Cerebellar nuclear complex (tissue), 1 donor: ENCODE results near the gene RBM44.
"Not testable (repeated sequence)": the region's sequence is repeated elsewhere in the genome, so short reads cannot be mapped to it uniquely, and the experiment has no call there.

ENCODE experiments used
- DNase-seq, 2 experiments: peaks; one replicate each; lab custom pipeline; 2025; lab: John Stamatoyannopoulos, UW

The RBM44 gene

DNA sequence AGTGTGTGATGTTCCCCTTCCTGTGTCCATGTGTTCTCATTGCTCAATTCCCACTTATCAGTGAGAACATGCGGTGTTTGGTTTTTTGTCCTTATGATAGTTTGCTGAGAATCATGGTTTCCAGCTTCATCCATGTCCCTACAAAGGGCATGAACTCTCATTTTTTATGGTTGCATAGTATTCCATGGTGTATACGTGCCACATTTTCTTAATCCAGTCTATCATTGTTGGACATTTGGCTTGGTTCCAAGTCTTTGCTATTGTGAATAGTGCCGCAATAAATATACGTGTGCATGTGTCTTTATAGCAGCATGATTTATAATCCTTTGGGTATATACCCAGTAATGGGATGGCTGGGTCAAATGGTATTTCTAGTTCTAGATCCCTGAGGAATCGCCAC, 14.9 kb upstream of the RBM44 start:
- not testable (repeated sequence) for DNase-seq

DNA sequence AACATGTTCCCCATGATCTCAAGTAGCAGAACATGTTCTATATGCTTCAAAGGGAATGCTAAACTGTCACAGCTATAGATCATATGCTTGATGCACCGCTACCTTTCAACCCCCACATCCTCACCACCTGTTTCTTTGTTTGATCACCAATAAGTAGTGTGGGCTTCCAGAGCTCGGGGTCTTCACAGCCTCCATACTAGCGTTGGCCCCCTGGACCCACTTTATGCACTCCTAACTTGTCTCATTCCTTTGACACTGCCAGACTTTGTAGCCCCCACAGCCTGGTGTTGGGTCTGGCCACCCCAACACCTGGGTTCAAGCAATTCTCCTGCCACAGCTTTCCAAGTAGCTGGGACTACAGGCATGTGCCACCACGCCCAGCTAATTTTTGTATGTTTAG, 11.6 kb upstream of the RBM44 start:
- no peak for DNase-seq

DNA sequence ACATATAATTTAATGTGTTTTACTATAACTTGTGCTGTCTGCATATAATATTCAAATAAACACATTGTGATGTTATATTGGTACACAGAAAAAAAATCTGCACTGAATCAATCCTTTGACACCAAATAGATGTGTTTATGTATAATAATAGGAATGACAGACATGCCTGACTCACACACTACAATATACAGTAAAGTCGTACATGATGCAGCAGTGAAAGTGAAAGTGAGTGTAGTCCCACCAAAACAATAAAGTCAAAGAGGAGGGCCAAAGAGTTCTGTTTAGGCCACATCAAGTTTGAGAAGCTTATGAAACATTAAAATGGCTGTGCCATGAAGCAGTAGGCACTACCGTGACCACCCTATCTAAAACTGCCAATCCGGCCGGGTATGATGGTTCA, 8.2 kb upstream of the RBM44 start:
- DNase-seq: no peak

DNA sequence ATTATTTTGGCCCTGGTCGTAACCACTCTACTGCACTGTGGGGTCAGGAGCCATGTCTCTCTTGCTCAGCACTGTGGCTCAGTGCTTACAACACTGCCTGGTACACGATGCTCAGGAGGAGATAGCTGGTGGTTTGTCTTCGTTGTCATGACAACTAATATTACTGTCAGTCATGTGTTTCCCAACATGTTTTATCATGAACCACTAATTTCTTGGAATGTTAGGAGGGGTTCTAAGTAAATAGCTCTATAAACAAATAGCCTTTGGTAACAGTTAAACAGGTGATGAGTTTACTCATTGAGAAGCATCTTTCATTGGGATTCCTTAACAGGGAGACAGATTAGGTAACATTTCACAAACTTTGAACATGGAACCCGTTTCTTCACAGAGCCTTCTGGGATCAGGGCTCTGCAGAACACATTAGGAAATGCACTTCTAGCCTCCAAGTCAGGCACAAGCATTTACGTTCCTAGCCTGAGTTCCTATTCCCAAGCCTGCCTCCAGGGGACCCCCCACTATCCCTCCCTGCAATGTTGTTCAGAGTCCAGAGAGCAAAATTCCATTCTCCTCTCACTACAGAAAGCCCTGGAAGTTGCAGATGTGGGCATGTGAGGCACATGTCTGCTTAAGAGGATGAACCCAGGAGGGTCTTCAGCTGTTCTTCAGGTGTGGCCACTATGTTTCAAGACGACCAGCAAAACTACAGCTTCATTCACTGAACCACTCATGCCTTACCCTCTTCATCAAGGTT, 6.4 kb upstream of the RBM44 start:
- DNase-seq: no peak

DNA sequence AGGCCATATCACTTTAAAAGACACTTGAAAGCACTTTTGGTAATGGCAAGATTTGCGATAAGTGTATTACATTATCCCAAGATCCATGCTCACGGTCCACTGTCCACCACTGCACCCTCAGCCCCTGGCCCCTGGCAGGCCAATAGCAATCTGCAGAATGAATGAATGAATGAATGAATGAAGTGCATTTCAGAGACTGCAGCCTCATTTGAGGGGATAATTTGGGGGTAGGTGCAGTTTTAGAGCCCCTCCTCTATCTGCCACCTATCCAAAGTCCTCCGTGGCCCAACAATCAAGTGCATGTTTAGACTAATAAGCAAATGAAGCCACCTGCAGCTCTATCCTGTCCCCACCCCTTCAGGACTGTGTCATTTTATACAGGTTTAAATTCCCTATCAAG, 1.3 kb upstream of the RBM44 start:
- no peak for DNase-seq

DNA sequence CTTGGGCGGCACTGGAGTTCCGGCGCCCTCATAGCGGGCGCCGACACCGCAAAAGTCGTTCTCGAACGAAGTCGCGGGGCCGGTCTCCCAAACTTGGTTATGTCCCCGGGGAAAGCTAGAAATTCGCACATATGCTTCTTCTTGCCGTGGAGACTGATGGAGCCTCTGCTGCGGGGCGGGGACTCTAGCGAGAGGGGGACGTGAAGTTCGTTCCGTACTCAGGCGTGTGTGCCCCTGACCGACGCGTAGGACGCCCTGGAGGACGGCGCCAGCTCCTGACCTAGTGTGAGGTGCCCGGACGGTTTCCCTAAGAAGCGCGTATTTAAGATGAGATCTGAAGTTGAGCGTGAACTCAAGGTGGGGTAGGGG, 465 bp downstream of the RBM44 start:
- no peak for DNase-seq

DNA sequence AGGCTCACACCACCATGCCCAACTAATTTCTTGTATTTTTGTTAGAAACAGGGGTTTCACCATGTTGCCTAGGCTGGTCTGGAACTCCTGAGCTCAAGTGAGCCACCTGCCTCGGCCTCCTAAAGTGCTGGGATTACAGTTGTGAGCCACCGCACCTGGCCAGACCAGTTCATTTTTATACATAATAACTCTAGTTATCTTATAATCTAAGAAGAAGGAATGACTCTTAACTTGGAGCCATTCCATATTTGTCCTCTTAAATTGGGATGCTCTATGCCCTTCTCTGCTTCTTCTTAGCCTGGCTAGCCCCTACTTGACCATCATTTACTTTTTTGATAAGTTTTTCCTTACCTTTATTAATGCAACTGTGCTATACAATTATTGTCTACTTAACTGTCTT, 2.9 kb downstream of the RBM44 start:
- DNase-seq: no peak

DNA sequence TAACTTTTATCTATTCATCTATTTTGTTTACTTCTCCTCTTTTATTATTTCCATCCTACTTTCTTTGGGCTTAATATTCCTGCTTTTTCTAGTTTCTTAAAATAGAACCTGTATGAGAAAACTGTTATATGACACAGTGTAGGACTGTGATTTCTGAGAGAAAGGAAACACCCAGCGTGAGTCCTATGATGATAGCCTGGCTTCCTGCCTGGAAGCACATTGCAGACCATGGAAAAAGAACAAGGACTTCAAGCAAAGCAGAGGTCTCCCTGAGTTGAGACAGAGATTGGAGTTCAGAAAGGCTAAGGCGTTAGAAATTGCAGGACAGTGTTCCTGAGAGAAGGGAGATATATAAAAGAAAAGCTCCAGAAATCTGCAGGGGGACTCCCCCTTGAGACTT, 7.8 kb downstream of the RBM44 start:
- DNase-seq: no peak

DNA sequence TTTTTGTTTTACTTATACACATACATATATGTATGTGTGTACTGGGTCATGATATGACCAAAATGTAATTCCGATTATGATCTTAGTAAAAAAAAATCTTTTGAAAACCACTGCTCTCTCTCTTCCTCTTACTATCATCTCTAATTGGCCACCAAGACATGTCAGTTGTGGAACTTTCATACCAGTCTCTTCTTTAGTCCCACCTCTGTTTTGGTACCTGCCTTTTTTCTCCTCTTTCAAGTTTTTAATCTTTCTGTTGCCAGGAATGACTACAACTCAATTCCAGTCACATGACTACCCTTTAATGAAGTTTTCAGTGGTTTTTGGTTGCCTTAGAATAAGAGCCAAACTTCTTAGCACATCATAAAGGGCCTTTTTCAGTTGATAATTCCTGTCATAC, 17.1 kb downstream of the RBM44 start:
- DNase-seq: no peak

DNA sequence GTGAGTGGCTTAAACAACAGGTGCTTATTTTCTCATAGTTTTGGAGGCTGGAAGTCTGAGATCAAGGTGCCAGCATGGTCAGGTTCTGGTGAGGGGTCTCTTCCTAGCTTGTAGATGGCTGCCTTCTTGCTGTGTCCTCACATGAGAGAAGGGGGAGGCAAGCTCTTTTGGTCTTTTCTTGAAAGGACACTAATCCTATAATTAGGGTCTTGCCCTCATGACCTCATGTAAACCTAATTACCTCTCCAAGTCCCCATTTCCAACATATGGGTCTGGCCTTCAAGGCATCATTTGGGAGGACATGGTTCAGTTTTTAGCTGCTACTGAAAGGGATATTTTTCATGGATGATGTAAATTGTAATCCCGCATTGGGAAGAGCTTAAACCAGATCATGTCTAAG, 18.0 kb downstream of the RBM44 start:
- no peak for DNase-seq

DNA sequence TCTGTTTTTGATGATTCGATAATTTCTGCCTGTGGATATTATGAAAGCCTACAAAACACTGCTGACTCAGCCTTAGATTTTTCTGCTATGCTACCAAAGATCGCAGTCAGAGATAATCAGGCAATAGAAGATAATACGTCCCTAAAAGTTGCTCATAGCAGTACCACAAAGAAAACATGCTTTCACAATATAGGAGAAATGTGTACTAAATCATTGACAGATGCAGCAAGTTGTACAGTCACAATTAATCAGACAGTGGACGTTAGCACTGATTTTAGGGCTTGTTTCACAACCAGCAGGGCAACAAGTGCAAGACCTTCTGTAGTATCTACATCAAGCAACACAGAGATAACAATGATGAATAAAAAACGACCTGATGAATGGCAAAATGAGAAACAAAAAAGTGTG, 19.5 kb downstream of the RBM44 start:
- DNase-seq: no peak

DNA sequence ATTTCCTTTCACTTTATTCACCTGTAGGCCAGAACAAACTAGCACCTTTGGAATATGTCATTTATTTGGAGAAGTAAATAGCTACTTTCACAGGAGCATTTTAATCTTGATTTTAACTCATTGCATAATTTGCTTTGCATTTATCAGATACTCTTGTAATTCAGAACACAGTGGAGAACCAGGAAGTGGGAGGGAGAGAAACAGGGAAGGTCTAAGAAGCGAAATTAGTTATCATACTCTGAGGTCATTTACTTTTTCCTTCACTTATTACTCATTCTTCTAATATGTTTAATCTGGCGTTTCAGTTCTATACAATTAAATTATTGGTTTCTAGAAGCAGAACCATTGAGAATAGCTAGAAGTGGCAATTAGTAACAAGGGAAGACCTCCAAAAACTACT, 20.7 kb downstream of the RBM44 start:
- DNase-seq: no peak

DNA sequence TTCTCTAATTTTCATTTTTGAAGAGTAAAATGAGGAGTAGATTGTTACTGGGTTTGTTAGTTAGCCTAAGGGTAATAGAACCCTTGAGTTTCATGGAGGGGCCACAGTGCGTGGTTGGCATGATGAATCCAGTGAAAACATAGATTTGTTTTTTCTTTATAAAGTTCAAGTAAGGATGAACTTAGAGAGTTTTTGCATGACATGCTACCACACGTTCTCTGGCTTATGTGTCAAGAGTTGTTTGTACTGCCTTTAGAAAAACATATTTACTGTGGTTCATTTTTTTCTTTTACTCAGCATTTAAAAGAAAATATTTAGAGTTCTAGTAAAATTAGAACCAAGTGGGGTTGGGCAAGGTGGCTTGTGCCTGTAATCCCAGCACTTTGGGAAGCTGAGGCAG, 21.8 kb downstream of the RBM44 start:
- DNase-seq: no peak

DNA sequence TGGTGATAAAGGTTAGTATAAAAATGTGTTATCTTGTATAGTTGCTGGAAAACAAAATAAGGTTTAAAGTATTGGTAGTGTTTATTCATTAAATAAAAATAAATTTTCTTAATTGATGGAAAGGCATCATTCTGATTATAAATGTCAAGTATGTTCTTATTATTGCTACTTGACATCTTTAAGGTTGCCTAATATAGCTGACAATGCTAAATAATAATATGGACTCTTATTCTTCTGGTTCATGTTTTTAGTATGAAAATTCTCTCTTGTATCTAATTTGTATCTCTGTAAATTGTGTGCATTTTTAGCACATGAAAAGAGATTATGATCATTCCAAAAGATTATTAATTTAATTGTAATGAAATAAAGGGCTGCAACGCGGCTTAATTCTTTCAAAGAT, 25.0 kb downstream of the RBM44 start:
- no peak for DNase-seq

DNA sequence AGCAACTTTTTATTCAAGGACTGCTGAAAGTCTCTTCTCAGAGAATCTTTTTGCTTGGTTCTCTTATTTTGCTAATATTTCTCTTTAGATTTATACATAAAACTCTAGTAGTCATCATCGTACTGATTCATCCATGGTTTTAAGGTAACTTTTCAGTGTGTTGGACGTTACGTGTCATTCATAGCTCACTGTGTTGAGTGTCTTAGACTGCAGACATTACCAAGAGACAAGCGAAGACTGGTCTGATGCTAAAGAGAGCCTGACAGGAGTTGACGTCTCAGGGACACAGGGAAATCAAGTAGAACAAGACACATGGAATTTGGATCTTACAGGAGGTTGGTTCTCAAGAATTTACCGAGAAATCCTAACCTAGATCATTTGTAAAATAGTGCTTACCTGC, 25.5 kb downstream of the RBM44 start:
- no peak for DNase-seq

DNA sequence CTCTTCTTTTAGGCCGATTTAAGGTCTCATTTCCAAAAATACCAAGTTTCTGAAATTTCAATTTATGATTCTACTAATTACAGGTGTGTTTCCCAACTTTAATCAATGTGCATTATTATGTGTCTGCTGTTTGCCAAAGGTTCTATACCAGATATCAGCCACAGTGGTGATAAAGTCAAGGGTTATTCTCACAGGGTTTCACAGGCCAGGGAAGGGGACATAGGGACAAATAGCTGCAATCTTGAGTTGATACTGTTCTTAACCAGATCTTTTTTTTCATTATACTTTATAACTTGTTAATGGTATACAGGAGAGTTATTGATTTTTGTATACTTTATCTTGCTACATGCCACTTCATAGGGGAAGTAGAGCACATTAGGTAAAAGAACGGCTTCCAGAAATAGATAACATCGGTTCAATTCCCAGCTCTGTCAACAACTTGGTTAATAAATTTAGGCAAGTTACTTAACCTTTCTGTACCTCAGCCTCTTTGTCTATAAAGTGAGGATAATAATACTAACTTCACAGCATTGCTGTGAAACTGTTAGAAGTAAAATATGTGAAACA, 28.9 kb downstream of the RBM44 start:
- DNase-seq: no peak

DNA sequence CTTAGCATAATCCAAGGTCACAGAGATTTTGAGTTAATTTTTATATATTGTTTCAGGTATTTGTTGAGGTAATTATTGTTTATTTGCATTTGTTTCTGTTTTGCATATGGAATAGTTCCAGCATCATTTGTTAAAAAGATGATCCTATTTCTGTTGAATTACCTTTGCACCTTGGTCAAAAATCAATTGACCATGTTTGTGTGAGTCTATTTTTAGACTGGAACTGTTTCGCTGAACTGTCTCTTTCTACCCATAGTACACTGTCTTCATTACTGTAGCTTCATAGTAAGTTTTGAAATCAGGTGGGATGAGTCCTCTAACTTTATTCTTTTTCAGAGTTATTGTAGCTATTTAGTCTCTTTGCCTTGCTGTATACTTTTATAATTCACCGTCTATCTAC, 31.9 kb downstream of the RBM44 start:
- no peak for DNase-seq

DNA sequence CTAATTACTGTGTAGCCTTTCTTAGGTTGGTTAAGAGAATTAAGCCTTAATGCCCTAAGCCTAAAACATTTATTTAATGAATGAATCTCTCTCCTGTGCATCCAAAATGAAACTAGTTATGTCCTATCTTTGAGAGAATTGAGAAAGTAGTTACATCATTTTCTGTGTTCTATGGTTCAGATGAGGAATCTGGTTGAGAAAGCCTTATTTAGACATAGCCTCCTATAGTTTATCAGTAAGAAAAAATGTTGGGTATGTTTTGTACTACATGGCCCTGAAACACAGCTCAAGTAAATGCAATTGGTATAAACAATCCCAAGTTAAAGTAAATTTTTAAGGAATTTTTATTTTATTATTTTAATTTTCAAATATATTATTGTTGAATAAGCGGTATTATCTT, 35.0 kb downstream of the RBM44 start:
- no peak for DNase-seq

DNA sequence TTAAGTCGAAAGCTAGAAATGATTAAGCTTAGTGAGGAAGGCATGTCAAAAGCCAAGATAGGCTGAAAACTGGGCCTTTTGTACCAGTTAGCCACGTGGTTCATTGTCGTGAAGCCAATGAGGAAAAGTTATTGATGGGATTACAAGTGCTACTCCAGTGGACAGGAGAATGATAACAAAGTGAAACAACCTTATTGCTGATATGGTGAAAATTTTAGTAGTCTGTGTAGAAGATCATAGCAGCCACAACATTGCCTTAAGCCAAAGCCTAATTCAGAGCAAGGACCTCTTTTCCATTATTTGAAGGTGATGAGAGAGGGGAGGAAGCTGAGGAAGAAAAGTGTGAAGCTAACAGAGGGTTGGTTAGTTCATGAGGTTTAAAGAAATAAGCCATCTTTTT, 36.8 kb downstream of the RBM44 start:
- DNase-seq: no peak

DNA sequence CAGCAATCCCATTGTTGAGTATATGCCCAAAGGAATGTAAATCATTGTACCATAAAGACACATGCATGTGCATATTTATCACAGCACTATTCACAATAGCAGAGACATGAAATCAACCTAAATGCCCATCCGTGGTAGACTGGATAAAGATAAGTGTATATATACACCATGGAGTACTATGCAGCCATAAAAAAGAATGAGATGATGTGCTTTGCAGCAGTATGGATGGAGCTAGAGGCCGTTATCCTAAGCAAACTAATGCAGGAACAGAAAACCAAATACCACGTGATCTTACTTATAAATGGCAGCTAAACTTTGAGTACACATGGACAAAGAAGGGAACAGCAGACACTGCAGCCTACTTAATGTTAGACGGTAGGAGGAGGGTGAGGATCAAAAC, 42.5 kb downstream of the RBM44 start:
- no peak for DNase-seq

DNA sequence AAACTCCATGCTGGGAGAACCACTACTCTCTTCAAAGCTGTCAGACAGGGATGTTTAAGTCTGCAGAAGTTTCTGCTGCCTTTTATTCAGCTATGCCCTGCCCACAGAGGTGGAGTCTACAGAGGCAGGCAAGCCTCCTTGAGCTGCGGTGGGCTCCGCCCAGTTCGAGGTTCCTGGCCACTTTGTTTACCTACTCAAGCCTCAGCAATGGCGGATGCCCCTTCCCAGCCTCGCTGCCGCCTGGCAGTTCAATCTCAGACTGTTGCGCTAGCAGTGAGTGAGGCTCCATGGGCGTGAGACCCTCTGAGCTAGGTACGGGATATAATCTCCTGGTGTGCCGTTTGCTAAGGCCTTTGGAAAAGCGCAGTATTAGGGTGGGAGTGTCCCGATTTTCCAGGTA, 50.4 kb downstream of the RBM44 start:
- DNase-seq: not testable (repeated sequence)

DNA sequence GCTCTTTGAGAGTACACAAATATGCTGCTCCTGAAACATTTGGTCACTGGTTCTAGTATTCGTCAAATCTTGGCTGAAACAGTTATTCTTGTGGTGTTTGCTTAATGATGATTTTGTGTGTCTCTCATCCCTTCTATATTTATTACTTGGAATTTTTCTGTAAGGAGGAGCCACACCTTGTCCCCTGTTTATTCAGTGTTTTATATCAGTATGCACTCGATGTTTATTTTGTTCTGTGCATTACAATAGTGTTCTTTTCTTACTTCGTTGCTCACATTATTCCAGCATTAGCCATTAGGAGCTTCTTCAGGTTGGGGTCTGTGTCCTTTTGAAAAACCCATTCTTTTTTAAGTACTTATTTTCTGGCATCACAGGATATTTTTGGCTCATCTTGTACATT, 55.7 kb downstream of the RBM44 start:
- no peak for DNase-seq

DNA sequence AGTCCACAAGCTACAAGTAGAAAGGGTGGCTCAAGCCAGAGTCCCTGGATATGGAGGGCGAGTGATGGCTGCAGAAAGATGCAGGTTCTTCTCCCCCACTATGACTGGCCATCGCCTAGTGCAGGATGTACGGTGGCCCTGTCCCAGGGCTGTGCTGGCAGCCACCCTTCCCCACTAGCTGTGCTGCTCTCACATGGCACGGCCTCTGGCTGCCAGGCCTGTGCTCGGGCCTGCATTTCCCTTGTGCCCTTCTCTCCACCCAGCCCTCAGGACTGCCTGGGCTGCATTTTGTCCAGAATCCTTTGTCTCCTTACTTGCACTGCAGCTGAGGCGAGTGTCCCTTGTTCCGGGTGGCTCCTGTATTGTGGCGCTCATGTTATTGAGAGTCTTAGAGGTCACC, 59.2 kb downstream of the RBM44 start:
- no peak for DNase-seq
